NT2/D1 (cell line): ENCODE measurements around the gene CYP3A5.

Source experiments
- SUZ12 ChIP-seq: IDR thresholded peaks from 2 replicates; pipeline ENCODE4 v1.6.1; 2011; ENCODE audit not compliant: insufficient read length, insufficient read depth; ENCODE audit errors: extremely low read depth
- YY1 ChIP-seq: IDR thresholded peaks from 2 replicates; pipeline ENCODE4 v1.6.1; 2011; ENCODE audit not compliant: insufficient read length, insufficient read depth
- ZNF274 ChIP-seq: IDR thresholded peaks from 2 replicates; pipeline ENCODE4 v1.6.1; 2011; ENCODE audit warnings: mild to moderate bottlenecking, low read depth, low read length

DNA sequence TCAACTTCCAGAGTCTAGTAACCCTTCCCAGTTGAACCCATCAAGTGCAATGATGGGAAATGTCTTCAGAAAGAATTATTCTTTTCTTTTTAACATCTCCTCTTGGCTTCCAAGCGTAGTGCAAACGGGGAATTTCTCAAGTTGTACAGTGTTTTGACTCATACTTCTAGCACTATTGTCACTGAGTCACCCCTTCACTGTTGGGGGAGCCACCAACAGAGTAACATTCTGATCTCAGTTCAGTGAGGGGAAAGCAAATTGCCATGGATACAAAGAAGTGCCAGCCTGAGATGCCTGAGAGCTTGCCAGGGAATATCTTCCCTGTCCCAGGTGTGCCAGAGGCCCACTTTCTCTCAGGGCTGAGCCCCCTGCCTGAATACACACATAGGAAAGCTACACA lies 31.0 kb downstream of the CYP3A5 start:
- TF ChIP-seq SUZ12 = no peak
- no peak for TF ChIP-seq YY1
- no peak for TF ChIP-seq ZNF274
